RWPE1 (cell line): Measurements from ENCODE around the gene CAMK2D.
A peak's percentile ranks its signal among the peaks of the same experiment; 100 is the strongest.

Experiments used
- CTCF ChIA-PET: fragments of 350-600 bp; sonication (Branson Sonifier 250); formaldehyde crosslinking; extraction: SDS; loops from one replicate; lab custom pipeline; 2021; lab: Yijun Ruan, JAX
- POLR2A ChIA-PET: fragments of 400-600 bp; formaldehyde crosslinking; extraction: SDS; loops from one replicate; lab custom pipeline; 2020; ENCODE audit warnings: antibody characterized with exemption; ENCODE audit not compliant: low non-redundant PET; lab: Yijun Ruan, JAX
- DNase-seq: peaks from one replicate; pipeline ENCODE4 v3.0.0; 2012; ENCODE audit warnings: low spot score
- H3K27ac ChIP-seq: fragments of 450-650 bp; 2 replicates; pipeline ENCODE4 v1.5.1; 2017
- TF ChIP-seq, protein P1 (sequence below): fragments of 450-650 bp; conservative IDR thresholded peaks from 2 replicates; pipeline ENCODE4 v1.5.1; 2017; ENCODE audit warnings: low read depth, mild to moderate bottlenecking

Gene CAMK2D

DNA sequence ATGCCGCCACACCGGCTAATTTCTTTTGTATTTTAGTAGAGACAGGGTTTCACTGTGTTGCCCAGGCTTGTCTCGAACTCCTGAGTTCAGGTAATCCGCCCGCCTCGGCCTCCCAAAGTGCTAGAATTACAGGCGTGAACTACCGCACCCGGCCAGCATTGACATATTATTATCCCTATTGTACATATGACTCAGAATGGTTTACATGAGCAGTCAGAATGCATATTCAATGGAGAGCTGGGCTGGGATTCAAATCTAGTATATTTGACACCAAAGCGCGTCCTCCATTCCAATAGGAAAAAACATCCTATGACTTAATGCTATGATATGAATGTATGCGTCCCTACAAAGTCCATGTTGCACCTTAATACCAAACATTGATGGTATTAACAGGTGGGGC, 281.4 kb downstream of the CAMK2D start:
- TF ChIP-seq, protein P1, sequence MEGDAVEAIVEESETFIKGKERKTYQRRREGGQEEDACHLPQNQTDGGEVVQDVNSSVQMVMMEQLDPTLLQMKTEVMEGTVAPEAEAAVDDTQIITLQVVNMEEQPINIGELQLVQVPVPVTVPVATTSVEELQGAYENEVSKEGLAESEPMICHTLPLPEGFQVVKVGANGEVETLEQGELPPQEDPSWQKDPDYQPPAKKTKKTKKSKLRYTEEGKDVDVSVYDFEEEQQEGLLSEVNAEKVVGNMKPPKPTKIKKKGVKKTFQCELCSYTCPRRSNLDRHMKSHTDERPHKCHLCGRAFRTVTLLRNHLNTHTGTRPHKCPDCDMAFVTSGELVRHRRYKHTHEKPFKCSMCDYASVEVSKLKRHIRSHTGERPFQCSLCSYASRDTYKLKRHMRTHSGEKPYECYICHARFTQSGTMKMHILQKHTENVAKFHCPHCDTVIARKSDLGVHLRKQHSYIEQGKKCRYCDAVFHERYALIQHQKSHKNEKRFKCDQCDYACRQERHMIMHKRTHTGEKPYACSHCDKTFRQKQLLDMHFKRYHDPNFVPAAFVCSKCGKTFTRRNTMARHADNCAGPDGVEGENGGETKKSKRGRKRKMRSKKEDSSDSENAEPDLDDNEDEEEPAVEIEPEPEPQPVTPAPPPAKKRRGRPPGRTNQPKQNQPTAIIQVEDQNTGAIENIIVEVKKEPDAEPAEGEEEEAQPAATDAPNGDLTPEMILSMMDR: no peak
- H3K27ac ChIP-seq: no peak overlapping the region
- ChIA-PET CTCF (no interaction called here), POLR2A (no interaction called here)
- DNase-seq: no peak

DNA sequence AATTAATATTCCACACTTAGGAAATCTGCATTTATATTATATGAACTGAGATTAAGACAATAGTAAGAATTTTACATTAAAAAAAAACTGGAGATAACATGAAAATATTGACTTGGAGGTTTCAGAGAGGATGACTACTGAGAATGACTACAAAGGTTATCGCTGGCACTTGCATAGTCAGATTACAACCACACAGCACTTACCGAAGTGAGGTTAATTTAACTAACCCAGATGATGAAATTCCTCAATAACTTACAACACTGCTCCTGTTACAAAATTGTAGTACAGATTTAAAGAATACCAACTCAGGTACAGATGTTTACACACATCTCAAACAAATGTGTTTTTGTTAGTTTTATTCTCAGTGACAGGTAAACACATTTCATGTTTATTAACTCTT, 283.5 kb downstream of the CAMK2D start:
- CTCF ChIA-PET: no interaction called here
- POLR2A ChIA-PET: no interaction called here
- no peak for DNase-seq
- TF ChIP-seq, protein P1: no peak
- no peak overlapping the region for H3K27ac ChIP-seq

DNA sequence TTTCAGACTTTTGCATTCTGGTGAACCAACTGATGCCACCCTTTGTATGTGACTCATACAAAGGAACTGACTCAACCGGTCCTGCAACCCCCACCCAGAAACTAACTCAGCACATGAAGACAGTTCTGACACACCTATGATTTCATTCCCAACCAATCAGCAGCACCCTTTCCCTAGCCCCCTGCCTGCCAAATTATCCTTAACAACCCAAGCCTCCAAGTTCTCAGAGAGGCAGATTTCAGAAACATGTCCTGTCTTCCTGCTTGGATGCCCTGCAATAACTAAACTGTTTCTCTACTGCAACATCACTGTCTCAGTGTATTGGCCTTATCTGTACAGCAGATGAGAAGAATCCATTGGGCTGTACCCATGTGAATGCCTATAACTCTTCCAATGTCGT, 284.7 kb downstream of the CAMK2D start:
- POLR2A ChIA-PET: no interaction called here
- H3K27ac ChIP-seq: no peak overlapping the region
- CTCF ChIA-PET: interaction anchor here (0.6 to 0.7 kb wide), 3 partner anchors 46 to 1231 kb away, joined by 3 to 5 read pairs (median 3); no protein-coding TSS in a partner anchor
- TF ChIP-seq, protein P1: no peak
- peak; percentile 41 for DNase-seq

DNA sequence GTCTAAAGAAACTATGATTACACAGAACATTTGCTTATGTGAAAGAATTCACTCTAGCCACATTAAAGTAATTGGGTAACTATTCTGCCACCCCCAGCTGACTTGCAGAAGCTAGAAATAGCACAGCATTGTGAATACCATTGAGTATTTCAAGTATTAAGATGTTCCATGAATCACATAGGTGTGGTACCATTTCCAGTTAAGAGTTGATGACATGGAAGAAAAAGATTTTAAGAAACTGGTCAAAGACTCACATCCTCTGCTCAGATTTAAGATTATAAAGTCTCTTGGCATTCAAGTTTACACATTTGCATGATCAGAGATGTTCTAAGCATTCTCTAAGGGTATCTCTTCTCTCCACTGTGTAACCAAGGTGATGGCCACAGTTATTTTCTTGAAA, 287.5 kb downstream of the CAMK2D start:
- peak; percentile 58 for DNase-seq
- POLR2A ChIA-PET: no interaction called here
- TF ChIP-seq, protein P1: no peak
- H3K27ac ChIP-seq: no peak overlapping the region
- CTCF ChIA-PET: interaction anchor here (0.6 kb wide), 1 partner anchor 911 kb away, joined by 4 read pairs; no protein-coding TSS in a partner anchor

DNA sequence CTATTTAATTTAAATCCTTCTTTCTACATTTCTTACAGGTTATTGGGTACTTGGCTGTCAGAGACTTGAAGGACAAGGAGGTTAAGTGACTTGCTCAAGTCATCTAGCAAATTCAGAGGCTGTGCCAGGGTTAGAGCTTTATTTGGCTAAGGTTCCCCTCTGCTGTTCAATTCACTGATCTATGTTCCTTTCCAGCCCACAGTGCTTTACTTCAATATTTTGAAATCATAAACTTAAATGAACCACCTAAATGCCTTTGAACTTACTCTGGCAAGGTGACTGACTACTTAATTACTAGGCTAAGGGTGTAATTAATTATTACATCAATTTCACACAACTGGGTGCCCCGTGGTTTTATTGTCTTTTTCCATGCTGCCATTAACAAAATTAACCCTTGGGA, 288.7 kb downstream of the CAMK2D start:
- TF ChIP-seq, protein P1: no peak
- ChIA-PET CTCF (no interaction called here), POLR2A (no interaction called here)
- H3K27ac ChIP-seq: no peak overlapping the region
- DNase-seq: no peak

DNA sequence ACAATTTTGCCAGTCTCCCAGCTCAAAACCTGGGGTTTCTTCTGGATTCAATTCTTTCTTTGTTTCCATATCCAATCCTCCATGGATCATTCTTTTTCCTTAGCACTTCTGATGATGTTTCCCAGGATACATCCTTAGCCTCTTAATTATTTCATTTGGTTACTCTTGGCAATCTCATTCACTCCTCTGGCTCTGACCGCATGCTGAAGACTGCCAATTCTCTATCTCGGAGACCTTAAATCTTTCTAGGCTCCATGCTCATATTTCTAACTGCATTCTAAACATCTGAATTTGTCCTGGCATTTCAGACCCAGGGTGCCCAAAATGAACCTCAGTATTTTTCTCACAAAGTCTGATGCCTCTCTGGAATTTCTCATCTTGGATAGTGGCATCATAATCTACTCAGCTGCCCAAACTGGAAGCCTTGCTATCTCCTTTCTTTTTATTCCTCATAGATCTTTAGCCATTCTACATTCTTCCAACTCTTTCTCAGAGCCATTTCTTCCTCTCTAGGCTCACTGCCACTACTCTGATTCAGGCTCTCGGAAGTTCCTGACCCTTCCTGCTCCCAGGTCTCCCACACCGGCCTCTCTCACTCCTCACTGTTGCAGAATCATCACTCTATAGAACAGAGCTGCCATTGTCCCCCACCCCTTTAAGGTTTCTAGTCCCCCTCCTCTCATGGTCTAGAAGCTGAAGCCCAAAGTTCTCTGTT, 290.2 kb downstream of the CAMK2D start:
- no peak for DNase-seq
- ChIA-PET CTCF (interaction anchor here (0.6 kb wide), 3 partner anchors 11 to 547 kb away, joined by 3 to 6 read pairs (median 4); no protein-coding TSS in a partner anchor), POLR2A (no interaction called here)

More for the DNA sequence above, 290.2 kb downstream of the CAMK2D start:
- TF ChIP-seq, protein P1: no peak
- H3K27ac ChIP-seq: no peak overlapping the region
